ENCODE measurements around the gene SLC29A3.

Gene SLC29A3

GRCh38 chr10:71304914-71305313, 14.1 kb upstream of the SLC29A3 start:
- ATAC-seq (ENCODE audit: insufficient read depth, low read depth), result no peak
- Histone ChIP-seq H3K4me3 (ENCODE audit: low read depth in 1 of 2, low read length in 2 of 2) (no peak overlapping the region), H3K9me3 (ENCODE audit: insufficient read depth, low read length, severe bottlenecking) (no peaks in the 10 kb centered on the region), H3K27me3 (ENCODE audit: insufficient read depth, low read length, poor library complexity) (no peaks in the 10 kb centered on the region), H3K36me3 (ENCODE audit: insufficient read depth, low read length) (no peaks in the 10 kb centered on the region), H3K79me2 (ENCODE audit: insufficient read depth, low read length) (no peaks in the 10 kb centered on the region), H4K20me1 (ENCODE audit: insufficient read depth, low read length) (no peaks in the 10 kb centered on the region), H3K9ac (ENCODE audit: low read depth, low read length) (no peak overlapping the region), H2AFZ (ENCODE audit: low read depth, low read length) (no peak overlapping the region), H3K4me2 (ENCODE audit: insufficient read depth, low read length) (no peak overlapping the region), H3K27ac (ENCODE audit: low read length) (no peak overlapping the region), H3K4me1 (ENCODE audit: insufficient read depth, low read length) (no peaks in the 10 kb centered on the region)
- DNase-seq, result no peak
- TF ChIP-seq EZH2 (IDR thresholded peaks at IDR 0.05; ENCODE audit: borderline replicate concordance, low read depth, low read length, severe bottlenecking), result no peak
- TF ChIP-seq CTCF (IDR thresholded peaks at IDR 0.05; ENCODE audit: borderline replicate concordance, extremely low read depth, low read length, poor library complexity, severe bottlenecking), result no peak

GRCh38 chr10:71306979-71307378, 12.1 kb upstream of the SLC29A3 start:
- DNase-seq (no peak), ATAC-seq (ENCODE audit: insufficient read depth, low read depth) (no peak)
- no peaks in the 10 kb centered on the region for H3K4me1 ChIP-seq (ENCODE audit: insufficient read depth, low read length)
- H3K4me2 ChIP-seq (ENCODE audit: insufficient read depth, low read length), result no peak overlapping the region
- H3K36me3 ChIP-seq (ENCODE audit: insufficient read depth, low read length), result no peaks in the 10 kb centered on the region
- no peaks in the 10 kb centered on the region for H4K20me1 ChIP-seq (ENCODE audit: insufficient read depth, low read length)
- no peak overlapping the region for H3K4me3 ChIP-seq (ENCODE audit: low read depth in 1 of 2, low read length in 2 of 2)
- H3K9me3 ChIP-seq (ENCODE audit: insufficient read depth, low read length, severe bottlenecking), result no peaks in the 10 kb centered on the region
- H3K79me2 ChIP-seq (ENCODE audit: insufficient read depth, low read length), result no peaks in the 10 kb centered on the region
- no peak for TF ChIP-seq CTCF (IDR thresholded peaks at IDR 0.05; ENCODE audit: borderline replicate concordance, extremely low read depth, low read length, poor library complexity, severe bottlenecking)
- no peak for TF ChIP-seq EZH2 (IDR thresholded peaks at IDR 0.05; ENCODE audit: borderline replicate concordance, low read depth, low read length, severe bottlenecking)
- peaks cover 7% of the 10 kb centered on the region for H3K27me3 ChIP-seq (ENCODE audit: insufficient read depth, low read length, poor library complexity)
- no peak overlapping the region for H2AFZ ChIP-seq (ENCODE audit: low read depth, low read length)
- no peak overlapping the region for H3K9ac ChIP-seq (ENCODE audit: low read depth, low read length)
- no peak overlapping the region for H3K27ac ChIP-seq (ENCODE audit: low read length)

GRCh38 chr10:71307469-71308085, 11.5 kb upstream of the SLC29A3 start:
- no peaks in the 10 kb centered on the region for H3K36me3 ChIP-seq (ENCODE audit: insufficient read depth, low read length)
- H3K4me2 ChIP-seq (ENCODE audit: insufficient read depth, low read length), result no peak overlapping the region
- peaks cover 7% of the 10 kb centered on the region for H3K27me3 ChIP-seq (ENCODE audit: insufficient read depth, low read length, poor library complexity)
- H3K4me1 ChIP-seq (ENCODE audit: insufficient read depth, low read length), result no peaks in the 10 kb centered on the region
- TF ChIP-seq EZH2 (IDR thresholded peaks at IDR 0.05; ENCODE audit: borderline replicate concordance, low read depth, low read length, severe bottlenecking) (no peak), CTCF (IDR thresholded peaks at IDR 0.05; ENCODE audit: borderline replicate concordance, extremely low read depth, low read length, poor library complexity, severe bottlenecking) (no peak)
- H4K20me1 ChIP-seq (ENCODE audit: insufficient read depth, low read length), result no peaks in the 10 kb centered on the region
- H3K9ac ChIP-seq (ENCODE audit: low read depth, low read length), result no peak overlapping the region
- ATAC-seq (ENCODE audit: insufficient read depth, low read depth) (no peak), DNase-seq (no peak)
- H3K79me2 ChIP-seq (ENCODE audit: insufficient read depth, low read length), result no peaks in the 10 kb centered on the region
- no peak overlapping the region for H2AFZ ChIP-seq (ENCODE audit: low read depth, low read length)
- H3K9me3 ChIP-seq (ENCODE audit: insufficient read depth, low read length, severe bottlenecking), result no peaks in the 10 kb centered on the region
- no peak overlapping the region for H3K4me3 ChIP-seq (ENCODE audit: low read depth in 1 of 2, low read length in 2 of 2)
- H3K27ac ChIP-seq (ENCODE audit: low read length), result no peak overlapping the region

Data from DND-41 (cell line).